Measurements from ENCODE around the gene DENND1B.
"Not testable (repeated sequence)": the region's sequence is repeated elsewhere in the genome, so short reads cannot be mapped to it uniquely, and the experiment has no call there.

DENND1B gene

DNA sequence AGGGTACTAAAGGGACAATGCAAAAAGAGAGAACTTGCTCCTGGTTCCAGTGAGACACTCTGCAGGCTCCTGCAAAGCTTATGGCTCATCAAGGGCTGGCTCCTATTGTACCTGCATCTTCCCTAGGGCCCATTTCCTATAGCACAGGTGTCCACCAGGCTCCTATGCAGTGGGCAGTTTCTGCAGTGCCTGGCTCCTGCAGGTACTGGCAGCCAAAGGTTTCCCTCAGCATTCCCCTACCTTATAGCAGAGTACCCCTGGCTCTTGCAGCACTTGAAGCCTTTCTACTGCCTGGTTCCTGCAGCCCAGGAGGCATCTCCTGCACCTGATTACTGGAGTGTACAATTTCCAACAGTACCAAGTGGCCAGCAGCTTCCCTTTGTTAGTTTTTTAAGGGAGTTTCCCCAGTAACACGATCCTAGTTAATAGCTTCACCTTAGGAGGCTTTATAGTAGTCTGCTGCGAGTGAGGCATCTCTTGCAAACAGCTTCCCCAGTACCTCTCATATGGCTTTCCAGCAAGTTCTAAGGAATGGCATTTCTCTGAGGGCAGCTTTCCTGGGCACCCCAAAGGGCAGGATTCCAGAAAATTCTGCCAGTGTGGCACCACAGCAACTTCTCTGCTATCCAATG lies 141.7 kb downstream of the DENND1B start:
- in situ Hi-C loops (cut with MboI; ENCODE audit: low sequenced_read_pairs), result no loop called here

DNA sequence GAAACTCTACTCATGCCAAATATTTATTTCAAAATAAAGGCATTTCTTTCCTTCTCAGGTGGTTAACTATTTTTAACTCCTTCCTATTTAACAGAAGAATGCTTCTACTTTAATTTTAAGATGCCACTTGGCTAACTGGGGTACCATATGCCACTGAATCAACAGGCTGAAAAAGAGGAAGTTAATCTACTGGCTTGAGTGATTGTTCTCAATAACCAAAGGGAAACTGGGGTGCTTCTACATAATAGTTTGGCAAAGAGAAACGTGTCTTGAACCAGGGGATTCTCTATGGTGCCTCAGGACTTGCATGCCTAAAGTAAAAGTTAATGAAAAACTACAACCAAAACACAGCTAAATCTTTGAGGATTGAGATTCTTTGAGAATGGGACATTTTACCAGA lies 142.6 kb downstream of the DENND1B start:
- in situ Hi-C loops (cut with MboI; ENCODE audit: low sequenced_read_pairs), result no loop called here

DNA sequence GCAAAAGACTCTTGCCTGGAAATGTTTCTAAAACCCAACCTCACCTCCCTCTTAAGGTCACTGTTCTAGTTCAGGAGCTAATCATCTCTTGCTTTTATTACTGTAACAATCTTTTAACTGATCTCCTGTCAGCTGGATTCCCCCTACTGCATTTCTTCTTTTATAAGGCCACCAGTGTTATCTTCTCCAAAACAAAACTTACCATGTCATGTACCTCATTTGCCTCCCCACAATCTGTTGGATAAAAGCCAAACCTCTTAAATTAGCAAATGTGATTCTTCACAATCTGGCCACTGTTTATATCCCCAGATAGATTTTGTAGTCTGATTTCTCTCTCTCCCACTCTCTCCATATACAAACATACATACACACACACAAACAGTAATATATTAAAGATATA lies 143.3 kb downstream of the DENND1B start:
- in situ Hi-C loops (cut with MboI; ENCODE audit: low sequenced_read_pairs), result no loop called here

DNA sequence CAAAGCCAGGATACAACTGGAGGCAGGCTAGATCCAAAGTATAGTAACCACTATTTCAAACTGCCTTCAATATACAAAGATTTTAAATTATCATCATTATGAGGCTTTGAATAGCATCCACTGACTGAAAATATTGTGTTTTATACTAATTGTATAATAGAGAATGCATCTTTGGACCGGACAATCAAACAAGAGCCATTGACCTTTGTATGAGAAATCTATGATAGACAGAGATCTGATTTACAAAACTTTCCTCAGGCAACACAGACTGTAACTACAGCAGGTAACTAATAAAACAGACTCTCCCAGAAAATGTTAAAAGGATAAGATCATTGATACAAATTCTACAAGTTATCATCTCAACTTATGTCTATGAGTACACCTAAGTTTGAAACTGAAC lies 152.9 kb downstream of the DENND1B start:
- in situ Hi-C loops (cut with MboI; ENCODE audit: low sequenced_read_pairs), result no loop called here

DNA sequence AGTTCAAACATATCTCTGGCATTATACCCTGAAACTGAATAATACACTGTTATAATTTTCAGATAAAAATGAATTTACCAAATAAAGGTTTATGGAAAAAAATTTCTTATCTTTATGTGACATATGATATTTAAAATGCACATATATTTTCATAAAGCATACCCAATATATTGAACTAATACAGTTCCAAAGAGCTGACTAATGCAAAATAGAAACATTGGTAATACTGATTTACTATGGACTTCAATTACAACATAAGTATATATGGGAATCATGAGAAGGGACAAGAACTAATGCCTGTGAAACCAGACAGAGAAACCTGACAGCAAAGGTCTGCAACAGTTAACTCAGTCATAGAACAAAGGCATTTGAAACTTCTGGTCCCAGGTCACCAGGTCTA lies 153.5 kb downstream of the DENND1B start:
- in situ Hi-C loops (cut with MboI; ENCODE audit: low sequenced_read_pairs), result no loop called here

DNA sequence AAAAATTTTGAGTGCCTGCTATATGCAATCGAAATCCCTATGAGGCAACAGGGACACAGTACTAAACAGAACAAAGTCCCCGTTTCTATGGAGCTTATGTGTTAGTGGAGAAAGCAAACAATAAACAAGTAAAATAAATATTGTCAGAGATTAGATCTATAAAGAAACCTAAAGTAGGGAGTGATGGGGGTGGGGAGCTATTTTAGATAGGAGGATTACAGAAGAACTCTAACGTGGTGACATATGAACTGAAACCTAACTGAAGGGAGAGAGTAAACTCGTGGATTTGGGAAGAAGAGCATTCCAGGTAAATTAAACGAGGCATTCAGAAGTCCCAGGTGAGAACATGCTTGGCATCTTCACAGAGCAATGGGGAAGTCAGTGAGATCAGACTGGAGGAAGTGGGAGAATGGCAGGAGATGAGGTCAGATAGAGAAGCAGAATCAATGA lies 154.5 kb downstream of the DENND1B start:
- in situ Hi-C loops (cut with MboI; ENCODE audit: low sequenced_read_pairs), result no loop called here

DNA sequence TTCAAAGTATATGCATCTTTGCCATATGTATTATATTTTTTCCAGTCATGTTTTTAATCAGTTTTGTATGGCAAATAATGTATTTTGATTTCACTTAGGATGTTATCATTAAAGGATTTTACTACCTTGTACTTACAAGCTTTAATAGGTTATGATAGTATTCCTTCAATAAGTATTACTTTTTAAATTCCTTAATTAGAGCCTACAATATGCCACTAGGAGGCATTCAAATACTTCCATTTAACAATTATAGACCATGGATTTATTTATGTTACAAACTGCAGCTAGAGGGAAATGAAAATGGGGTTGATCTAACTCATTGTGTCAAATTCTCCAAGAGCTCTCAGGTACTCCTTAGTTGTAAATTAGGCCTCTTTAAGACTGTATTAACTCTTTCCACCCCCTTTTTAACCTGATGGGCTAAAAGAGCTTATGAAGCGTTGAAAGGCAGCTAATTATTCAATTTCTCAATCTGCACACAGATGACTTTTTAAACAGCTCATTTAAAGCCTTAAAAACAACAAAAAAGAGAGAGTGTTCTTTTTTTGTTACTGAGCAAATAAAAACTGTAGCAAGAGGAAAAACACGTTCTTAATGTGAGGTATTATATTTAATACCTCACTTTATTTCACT lies 156.2 kb downstream of the DENND1B start:
- in situ Hi-C loops (cut with MboI; ENCODE audit: low sequenced_read_pairs), result no loop called here

DNA sequence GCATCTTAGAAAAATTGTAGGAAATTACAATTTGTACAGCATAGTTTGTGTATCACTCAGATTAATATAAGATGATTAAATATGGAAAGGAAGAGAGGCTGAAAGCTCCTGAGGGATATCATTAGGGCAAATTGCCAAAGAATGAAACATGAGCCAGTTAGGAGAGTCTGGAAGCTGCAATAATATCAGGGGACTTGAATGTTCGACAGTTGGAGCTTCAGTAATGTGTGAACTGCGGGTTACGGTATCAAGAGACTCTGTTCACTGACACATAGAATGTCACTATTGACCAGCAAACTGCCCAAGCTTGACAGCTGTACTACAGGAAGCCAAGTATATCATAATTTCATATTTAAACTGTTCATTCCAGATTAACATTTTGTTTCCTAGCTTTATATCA lies 157.2 kb downstream of the DENND1B start:
- in situ Hi-C loops (cut with MboI; ENCODE audit: low sequenced_read_pairs), result no loop called here

DNA sequence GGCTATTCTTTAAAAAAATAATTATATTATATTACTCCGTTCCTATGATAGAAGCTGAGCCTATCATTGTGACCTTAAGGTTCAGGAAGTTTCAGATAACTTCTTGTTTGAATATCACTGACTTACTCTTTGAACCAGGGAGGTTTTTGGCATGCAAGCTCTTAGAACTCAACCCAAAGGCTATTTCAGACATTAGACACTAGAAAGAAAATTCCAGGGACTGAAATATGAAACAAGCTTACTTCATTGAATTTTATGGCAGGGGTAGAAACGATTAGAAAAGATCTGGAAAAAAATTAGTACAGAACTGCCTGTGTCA lies 159.6 kb downstream of the DENND1B start:
- in situ Hi-C loops (cut with MboI; ENCODE audit: low sequenced_read_pairs), result no loop called here

DNA sequence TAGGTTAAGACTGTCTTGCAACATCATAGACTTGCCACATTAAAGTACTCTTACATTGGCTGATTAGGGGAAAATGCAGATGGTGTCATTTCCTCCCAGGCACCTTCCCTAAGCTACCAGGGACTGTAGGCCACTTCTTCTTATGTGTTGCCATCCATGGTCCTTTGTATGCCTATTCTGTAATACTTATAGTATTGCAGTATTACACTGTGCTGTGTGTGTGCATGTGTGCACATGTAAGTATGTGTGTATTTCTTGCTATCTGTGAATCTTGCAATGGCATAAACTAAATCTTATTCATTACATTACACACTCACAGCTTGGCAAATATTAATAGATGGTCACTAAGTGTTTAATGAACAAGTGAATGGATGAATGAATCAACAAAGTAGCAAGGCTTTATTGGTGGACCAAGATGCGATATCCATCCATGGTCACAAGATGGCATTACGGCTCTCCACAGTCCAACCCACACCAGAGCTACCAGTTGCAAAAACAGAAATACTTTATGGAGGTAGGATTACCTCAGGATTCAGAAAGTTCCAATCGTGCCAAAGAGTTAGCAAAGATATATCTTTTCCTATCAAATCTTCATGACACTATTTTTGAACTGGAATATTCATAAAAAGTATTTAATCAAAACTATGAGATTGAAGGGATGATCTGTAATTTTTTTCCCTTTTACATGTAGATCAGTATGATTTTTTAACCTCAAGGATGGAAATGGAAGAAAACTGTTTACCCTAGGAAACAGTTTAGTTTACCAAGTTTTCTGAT lies 160.2 kb downstream of the DENND1B start:
- in situ Hi-C loops (cut with MboI; ENCODE audit: low sequenced_read_pairs), result no loop called here

DNA sequence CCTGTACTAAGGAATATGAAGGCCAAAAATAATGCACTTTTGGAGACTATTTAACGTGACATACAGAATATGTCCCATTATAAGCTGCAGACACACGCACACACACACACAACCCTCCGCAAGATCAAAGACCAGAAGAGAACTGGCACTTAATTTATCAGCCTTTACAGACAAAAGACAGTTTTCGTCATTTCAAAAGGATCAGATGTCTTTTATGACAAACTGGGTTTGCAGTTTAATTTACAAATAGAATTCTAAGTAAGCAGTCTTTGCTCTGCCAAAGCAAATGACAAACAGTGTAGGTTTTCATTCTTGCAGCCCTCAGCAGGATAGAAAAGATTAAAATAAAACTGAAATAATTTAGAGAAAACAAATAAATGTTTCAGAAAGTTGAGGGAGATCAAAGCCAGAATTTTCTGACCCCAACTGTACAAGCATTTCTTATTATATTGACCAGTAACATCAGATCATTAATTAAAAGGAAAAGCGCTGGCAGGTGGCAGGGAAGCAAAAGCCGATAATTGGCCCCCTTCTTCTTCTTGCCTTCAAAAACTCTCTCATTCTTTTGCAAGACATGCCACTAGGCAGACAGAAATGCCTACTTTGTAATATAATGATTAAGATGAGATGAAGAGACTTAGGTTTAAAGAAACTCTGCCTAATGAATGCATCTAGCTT lies 169.0 kb downstream of the DENND1B start:
- in situ Hi-C loops (cut with MboI; ENCODE audit: low sequenced_read_pairs), result no loop called here

DNA sequence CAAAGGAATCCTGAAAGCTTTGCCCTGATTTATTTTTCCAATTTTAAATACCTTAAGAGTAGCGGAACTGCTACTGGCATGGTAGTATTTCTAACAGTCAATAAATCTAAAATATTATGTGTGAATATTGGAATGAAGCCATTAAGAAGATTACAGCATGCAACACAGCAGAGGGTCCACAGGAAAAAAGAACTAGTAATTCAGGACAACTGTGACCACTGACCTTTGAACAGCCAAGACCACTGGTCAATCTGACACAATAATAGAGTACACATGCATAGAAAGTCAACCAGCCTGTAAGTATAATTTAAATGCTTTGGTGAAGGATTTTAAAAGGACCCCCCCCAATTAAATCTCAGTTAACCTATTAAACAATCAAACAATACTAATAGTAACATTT lies 171.0 kb downstream of the DENND1B start:
- in situ Hi-C loops (cut with MboI; ENCODE audit: low sequenced_read_pairs), result no loop called here

DNA sequence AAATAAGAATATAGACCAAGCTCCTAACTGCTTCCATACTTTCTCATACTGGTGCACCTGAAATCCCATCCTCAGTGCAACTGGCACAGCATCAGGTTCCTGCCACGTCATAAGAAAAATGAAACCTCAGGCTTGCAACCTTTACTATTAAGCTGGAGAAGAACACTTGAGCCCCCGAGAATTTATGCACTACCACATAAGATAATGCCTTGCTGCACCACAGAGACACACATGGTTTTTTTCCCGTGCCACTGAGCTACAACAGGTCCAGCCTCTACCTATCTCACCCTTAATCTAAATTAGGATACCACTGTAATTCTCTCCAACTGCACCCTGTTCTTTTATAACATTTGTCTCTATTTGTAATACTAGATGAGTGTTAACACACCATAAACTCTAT lies 174.5 kb downstream of the DENND1B start:
- in situ Hi-C loops (cut with MboI; ENCODE audit: low sequenced_read_pairs), result no loop called here

DNA sequence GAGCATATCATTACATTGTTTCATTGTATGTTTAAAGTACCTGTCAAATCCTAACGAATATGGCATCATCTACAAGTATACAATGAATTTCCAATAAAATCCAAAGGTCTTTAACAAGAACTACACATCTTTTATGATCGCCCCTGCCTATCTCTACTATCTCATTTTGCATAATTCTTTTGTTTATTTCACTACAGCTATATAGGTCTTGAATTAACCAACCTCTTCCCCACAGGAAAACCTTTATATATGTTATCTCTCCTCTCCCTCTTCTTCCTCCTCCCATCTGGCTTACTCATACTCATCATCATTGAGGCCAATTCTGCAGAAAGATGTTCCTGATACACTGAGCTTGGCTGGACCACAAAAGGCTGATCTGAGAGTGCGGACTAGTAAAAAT lies 175.5 kb downstream of the DENND1B start:
- in situ Hi-C loops (cut with MboI; ENCODE audit: low sequenced_read_pairs), result no loop called here

DNA sequence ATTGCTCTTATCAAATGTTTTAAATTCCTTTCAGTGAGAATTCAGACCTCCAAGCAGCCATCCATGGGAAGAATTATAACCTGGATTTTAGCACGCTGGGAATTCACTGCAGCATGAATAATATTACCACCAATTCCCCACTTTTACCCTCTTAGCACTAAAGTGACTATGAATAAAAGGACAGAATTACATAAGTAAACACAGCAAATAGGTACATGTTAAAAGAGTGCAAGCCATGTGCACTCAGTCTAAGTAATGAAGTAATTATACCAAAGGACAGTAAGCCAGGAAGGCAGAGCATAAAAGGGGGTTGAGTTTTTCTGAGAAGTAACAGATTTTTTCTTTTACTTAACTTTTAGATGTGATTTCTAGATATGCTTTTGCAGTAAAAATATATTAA lies 176.3 kb downstream of the DENND1B start:
- in situ Hi-C loops (cut with MboI; ENCODE audit: low sequenced_read_pairs), result no loop called here

DNA sequence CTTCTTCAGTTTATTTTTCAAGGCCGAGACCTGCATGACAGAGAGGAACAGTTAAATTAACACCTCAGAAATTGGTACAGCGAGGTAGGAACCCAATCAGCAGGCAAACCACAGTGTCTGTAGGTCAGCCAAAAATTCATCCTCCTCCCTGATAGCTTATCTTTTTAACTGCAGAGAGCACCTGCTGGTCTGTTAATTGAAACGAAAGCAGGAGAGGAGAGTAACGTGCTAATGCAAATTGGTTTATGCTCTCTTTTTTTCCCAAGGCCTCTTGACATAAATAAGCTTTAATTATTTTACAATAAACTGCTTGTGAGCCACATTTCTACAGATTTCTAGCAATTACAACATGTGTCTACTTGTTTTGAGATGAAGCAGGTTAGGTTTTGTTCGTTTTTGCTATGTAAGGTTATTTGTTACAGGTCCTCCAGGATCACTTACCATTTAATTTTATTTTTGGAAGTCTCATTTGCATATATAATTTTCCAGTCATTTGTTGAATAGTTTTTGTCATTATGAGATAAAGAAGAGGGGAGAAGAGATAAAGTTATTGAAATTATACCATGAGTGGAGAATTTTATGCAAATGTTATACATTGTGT lies 179.9 kb downstream of the DENND1B start:
- in situ Hi-C loops (cut with MboI; ENCODE audit: low sequenced_read_pairs), result no loop called here

DNA sequence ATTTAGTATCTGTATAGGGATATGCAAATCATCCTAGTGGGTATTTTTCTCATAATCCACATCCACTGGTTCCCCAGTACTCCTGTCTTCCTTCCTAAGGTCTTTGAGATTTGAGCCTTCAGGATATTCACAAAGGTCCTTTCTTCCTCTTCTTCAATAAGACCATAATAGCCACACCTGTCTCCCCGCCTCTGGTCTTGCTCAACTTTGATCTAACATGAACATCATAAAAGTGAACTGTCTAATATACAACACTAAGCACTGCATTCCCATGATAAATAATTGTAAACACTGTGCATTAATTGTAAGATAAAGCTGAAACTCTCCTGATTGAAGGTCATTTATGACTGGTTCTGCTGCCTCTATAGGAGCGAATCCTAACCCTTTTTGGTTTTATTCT lies 184.6 kb downstream of the DENND1B start:
- in situ Hi-C loops (cut with MboI; ENCODE audit: low sequenced_read_pairs), result no loop called here

DNA sequence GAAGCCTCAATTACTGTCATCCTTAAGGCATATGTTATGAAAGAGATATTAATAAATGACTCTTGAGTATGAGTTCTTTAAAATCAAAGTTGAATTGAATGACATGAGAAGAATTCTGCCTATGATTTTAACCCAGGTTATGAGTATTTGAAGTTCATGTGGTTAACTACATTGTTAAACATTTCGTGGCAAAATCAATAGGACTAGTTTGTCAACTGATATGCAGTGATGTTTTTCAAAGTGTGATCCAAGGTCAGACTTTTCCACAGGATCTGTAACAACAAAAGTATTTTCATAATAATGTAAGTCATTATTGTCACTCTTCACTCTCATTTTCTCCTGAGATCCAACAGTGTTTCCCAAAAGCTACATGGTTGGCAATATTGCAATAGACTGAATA lies 189.5 kb downstream of the DENND1B start:
- in situ Hi-C loops (cut with MboI; ENCODE audit: low sequenced_read_pairs), result no loop called here

DNA sequence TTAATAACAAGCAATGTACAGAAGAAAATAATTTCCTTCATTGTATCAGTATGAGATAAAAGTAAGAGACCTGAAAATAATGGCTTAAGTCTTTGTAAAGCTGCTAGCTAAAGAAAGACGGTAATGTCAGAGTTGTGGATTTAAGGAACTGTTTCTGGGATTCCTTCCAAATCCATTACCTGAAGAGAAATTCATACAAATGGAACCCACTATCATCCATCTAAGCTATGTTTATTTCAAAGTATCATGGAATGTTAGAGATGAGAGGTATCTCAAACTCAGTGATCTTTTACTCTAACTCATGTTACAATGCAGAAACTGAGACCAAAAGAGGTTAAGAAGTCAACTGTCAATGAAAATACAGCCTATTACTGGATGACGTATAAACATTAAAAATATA lies 197.7 kb downstream of the DENND1B start:
- in situ Hi-C loops (cut with MboI; ENCODE audit: low sequenced_read_pairs), result no loop called here

DNA sequence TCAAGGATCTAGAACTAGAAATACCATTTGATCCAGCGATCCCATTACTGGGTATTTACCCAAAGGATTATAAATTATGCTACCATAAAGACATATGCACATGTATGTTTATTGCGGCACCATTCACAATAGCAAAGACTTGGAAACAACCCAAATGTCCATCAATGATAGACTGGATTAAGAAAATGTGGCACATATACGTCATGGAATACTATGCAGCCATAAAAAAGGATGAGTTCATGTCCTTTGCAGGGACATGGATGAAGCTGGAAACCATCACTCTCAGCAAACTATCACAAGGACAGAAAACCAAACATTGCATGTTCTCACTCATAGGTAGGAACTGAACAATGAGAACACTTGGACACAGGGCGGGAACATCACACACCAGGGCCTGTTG lies 199.7 kb downstream of the DENND1B start:
- in situ Hi-C loops (cut with MboI; ENCODE audit: low sequenced_read_pairs), result not testable (repeated sequence)

DNA sequence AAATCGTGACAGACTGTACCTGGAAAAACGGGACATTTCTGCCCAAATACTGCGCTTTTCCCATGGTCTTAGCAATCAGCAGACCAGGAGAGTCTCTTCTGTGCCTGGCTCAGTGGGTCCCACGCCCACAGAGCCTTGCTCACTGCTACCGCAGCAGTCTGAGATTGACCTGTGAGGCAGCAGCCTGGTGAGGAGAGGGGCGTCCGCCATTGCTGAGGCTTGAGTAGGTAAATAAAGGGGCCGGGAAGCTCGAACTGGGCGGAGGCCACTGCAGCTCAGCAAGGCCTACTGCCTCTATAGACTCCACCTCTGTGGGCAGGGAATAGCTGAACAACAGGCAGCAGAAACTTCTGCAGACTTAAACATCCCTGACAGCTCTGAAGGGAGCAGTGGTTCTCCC lies 203.1 kb downstream of the DENND1B start:
- in situ Hi-C loops (cut with MboI; ENCODE audit: low sequenced_read_pairs), result no loop called here

Measured in HL-60/S4 treated with phorbol 12-myristate 13-acetate at 8.2 ng/mL for 4 days and 3 days (cell line).